ENCODE measurements around the gene TSC22D1.

Gene TSC22D1

GRCh38 chr13:44449999-44450821 is 125.9 kb downstream of the TSC22D1 start:
- TF ChIP-seq EZH2 (IDR thresholded peaks at IDR 0.05) (no peak), POLR2AphosphoS5 (IDR thresholded peaks at IDR 0.05; ENCODE audit: borderline replicate concordance, low read depth, low read length) (no peak), FOXP2 (optimal IDR thresholded peaks at IDR 0.05; ENCODE audit: control extremely low read depth, extremely low read length, insufficient read depth) (no peak)
- DNase-seq (ENCODE audit: low read depth, low spot score) = no peak
- H3K4me3 ChIP-seq = no peak overlapping the region
- H3K27ac ChIP-seq = no peak overlapping the region
- H3K9ac ChIP-seq (ENCODE audit: insufficient read length) = no peak overlapping the region
- no peaks in the 10 kb centered on the region for H3K9me3 ChIP-seq (ENCODE audit: low read depth, low read length)
- no peaks in the 10 kb centered on the region for H3K36me3 ChIP-seq (ENCODE audit: insufficient read depth, low read length)

- Histone ChIP-seq H3K9ac (ENCODE audit: insufficient read length) (no peak overlapping the region), H3K27ac (no peak overlapping the region), H3K36me3 (ENCODE audit: insufficient read depth, low read length) (no peaks in the 10 kb centered on the region), H3K9me3 (ENCODE audit: low read depth, low read length) (no peaks in the 10 kb centered on the region), H3K4me3 (no peak overlapping the region)
- TF ChIP-seq EZH2 (IDR thresholded peaks at IDR 0.05) = no peak
- TF ChIP-seq FOXP2 (optimal IDR thresholded peaks at IDR 0.05; ENCODE audit: control extremely low read depth, extremely low read length, insufficient read depth) = no peak
- TF ChIP-seq POLR2AphosphoS5 (IDR thresholded peaks at IDR 0.05; ENCODE audit: borderline replicate concordance, low read depth, low read length) = no peak
- no peak for DNase-seq (ENCODE audit: low read depth, low spot score)
Observed at GRCh38 chr13:44448875-44449274, 127.3 kb downstream of the TSC22D1 start.

- no peak overlapping the region for H3K27ac ChIP-seq
- no peaks in the 10 kb centered on the region for H3K36me3 ChIP-seq (ENCODE audit: insufficient read depth, low read length)
- DNase-seq (ENCODE audit: low read depth, low spot score) = no peak
- TF ChIP-seq FOXP2 (optimal IDR thresholded peaks at IDR 0.05; ENCODE audit: control extremely low read depth, extremely low read length, insufficient read depth) (no peak), POLR2AphosphoS5 (IDR thresholded peaks at IDR 0.05; ENCODE audit: borderline replicate concordance, low read depth, low read length) (no peak), EZH2 (IDR thresholded peaks at IDR 0.05) (no peak)
- H3K9me3 ChIP-seq (ENCODE audit: low read depth, low read length) = no peaks in the 10 kb centered on the region
- H3K9ac ChIP-seq (ENCODE audit: insufficient read length) = no peak overlapping the region
- no peak overlapping the region for H3K4me3 ChIP-seq
Observed at GRCh38 chr13:44448373-44448772, 127.8 kb downstream of the TSC22D1 start.

GRCh38 chr13:44447783-44448321 is 128.3 kb downstream of the TSC22D1 start:
- Histone ChIP-seq H3K27ac (no peak overlapping the region), H3K36me3 (ENCODE audit: insufficient read depth, low read length) (no peaks in the 10 kb centered on the region), H3K9me3 (ENCODE audit: low read depth, low read length) (no peaks in the 10 kb centered on the region), H3K4me3 (no peak overlapping the region), H3K9ac (ENCODE audit: insufficient read length) (no peak overlapping the region)
- no peak for DNase-seq (ENCODE audit: low read depth, low spot score)
- TF ChIP-seq FOXP2 (optimal IDR thresholded peaks at IDR 0.05; ENCODE audit: control extremely low read depth, extremely low read length, insufficient read depth) (no peak), EZH2 (IDR thresholded peaks at IDR 0.05) (no peak), POLR2AphosphoS5 (IDR thresholded peaks at IDR 0.05; ENCODE audit: borderline replicate concordance, low read depth, low read length) (no peak)

- Histone ChIP-seq H3K4me3 (no peak overlapping the region), H3K27ac (no peak overlapping the region), H3K9me3 (ENCODE audit: low read depth, low read length) (no peaks in the 10 kb centered on the region), H3K36me3 (ENCODE audit: insufficient read depth, low read length) (no peaks in the 10 kb centered on the region), H3K9ac (ENCODE audit: insufficient read length) (no peak overlapping the region)
- DNase-seq (ENCODE audit: low read depth, low spot score) = no peak
- no peak for TF ChIP-seq EZH2 (IDR thresholded peaks at IDR 0.05)
- no peak for TF ChIP-seq POLR2AphosphoS5 (IDR thresholded peaks at IDR 0.05; ENCODE audit: borderline replicate concordance, low read depth, low read length)
- TF ChIP-seq FOXP2 (optimal IDR thresholded peaks at IDR 0.05; ENCODE audit: control extremely low read depth, extremely low read length, insufficient read depth) = no peak
Observed at GRCh38 chr13:44440046-44440608, 136.0 kb downstream of the TSC22D1 start.

GRCh38 chr13:44439452-44440024 is 136.6 kb downstream of the TSC22D1 start:
- no peak overlapping the region for H3K4me3 ChIP-seq
- H3K9me3 ChIP-seq (ENCODE audit: low read depth, low read length) = no peaks in the 10 kb centered on the region
- H3K36me3 ChIP-seq (ENCODE audit: insufficient read depth, low read length) = peaks cover 2% of the 10 kb centered on the region
- TF ChIP-seq POLR2AphosphoS5 (IDR thresholded peaks at IDR 0.05; ENCODE audit: borderline replicate concordance, low read depth, low read length) (no peak), EZH2 (IDR thresholded peaks at IDR 0.05) (no peak), FOXP2 (optimal IDR thresholded peaks at IDR 0.05; ENCODE audit: control extremely low read depth, extremely low read length, insufficient read depth) (no peak)
- no peak overlapping the region for H3K27ac ChIP-seq
- H3K9ac ChIP-seq (ENCODE audit: insufficient read length) = no peak overlapping the region
- DNase-seq (ENCODE audit: low read depth, low spot score) = no peak

GRCh38 chr13:44438234-44438579 is 137.9 kb downstream of the TSC22D1 start:
- Histone ChIP-seq H3K9me3 (ENCODE audit: low read depth, low read length) (no peaks in the 10 kb centered on the region), H3K4me3 (no peak overlapping the region), H3K27ac (no peak overlapping the region), H3K36me3 (ENCODE audit: insufficient read depth, low read length) (peaks cover 15% of the 10 kb centered on the region), H3K9ac (ENCODE audit: insufficient read length) (no peak overlapping the region)
- DNase-seq (ENCODE audit: low read depth, low spot score) = no peak
- TF ChIP-seq POLR2AphosphoS5 (IDR thresholded peaks at IDR 0.05; ENCODE audit: borderline replicate concordance, low read depth, low read length) (no peak), FOXP2 (optimal IDR thresholded peaks at IDR 0.05; ENCODE audit: control extremely low read depth, extremely low read length, insufficient read depth) (no peak), EZH2 (IDR thresholded peaks at IDR 0.05) (no peak)
